NB4 (cell line): Measurements from ENCODE around the gene EXOC4.

Experiments
- DNase-seq: peaks from one replicate; pipeline ENCODE4 v3.0.0; 2010; ENCODE audit warnings: low read depth
- H3K4me3 ChIP-seq: one replicate; pipeline ENCODE4 v1.5.1; 2011; ENCODE audit warnings: mild to moderate bottlenecking, low read depth, low read length, moderate library complexity
- MYC ChIP-seq: IDR thresholded peaks from 2 replicates; pipeline ENCODE4 v1.6.1; 2011; ENCODE audit warnings: low read depth, low read length
- POLR2A ChIP-seq: IDR thresholded peaks from 2 replicates; pipeline ENCODE4 v1.6.1; 2011; ENCODE audit warnings: mild to moderate bottlenecking; ENCODE audit not compliant: insufficient read length; ENCODE audit errors: extremely low read depth
- TF ChIP-seq, protein P1 (sequence below): IDR thresholded peaks from one replicate; pipeline ENCODE4 v1.5.1; 2012; ENCODE audit warnings: low read depth, low read length
- TF ChIP-seq, protein P2 (sequence below): IDR thresholded peaks from 2 replicates; pipeline ENCODE4 v1.6.1; 2011; ENCODE audit warnings: low read depth, low read length

EXOC4 gene

DNA sequence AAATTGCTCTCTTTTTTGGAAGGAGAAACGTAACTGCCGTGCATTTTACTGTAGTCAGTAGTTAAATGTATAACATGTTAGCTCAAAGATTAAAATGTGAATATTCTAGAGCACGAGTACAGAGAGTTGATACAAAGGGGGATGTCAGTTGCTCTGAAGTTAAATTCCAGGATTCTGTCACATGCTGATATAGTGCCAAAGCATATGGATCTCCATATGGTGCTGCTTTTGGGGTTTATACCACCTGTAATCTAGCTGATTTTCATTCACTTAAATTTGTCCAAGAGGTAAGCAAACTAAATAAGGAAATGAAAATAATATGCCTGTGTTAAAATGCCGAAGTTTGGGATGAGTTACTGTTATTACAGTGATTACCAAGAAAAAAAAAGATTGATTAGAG is 298.6 kb downstream of the EXOC4 start:
- TF ChIP-seq, protein P1, sequence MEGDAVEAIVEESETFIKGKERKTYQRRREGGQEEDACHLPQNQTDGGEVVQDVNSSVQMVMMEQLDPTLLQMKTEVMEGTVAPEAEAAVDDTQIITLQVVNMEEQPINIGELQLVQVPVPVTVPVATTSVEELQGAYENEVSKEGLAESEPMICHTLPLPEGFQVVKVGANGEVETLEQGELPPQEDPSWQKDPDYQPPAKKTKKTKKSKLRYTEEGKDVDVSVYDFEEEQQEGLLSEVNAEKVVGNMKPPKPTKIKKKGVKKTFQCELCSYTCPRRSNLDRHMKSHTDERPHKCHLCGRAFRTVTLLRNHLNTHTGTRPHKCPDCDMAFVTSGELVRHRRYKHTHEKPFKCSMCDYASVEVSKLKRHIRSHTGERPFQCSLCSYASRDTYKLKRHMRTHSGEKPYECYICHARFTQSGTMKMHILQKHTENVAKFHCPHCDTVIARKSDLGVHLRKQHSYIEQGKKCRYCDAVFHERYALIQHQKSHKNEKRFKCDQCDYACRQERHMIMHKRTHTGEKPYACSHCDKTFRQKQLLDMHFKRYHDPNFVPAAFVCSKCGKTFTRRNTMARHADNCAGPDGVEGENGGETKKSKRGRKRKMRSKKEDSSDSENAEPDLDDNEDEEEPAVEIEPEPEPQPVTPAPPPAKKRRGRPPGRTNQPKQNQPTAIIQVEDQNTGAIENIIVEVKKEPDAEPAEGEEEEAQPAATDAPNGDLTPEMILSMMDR = no peak
- TF ChIP-seq POLR2A = no peak
- no peak for TF ChIP-seq MYC
- TF ChIP-seq, protein P2, sequence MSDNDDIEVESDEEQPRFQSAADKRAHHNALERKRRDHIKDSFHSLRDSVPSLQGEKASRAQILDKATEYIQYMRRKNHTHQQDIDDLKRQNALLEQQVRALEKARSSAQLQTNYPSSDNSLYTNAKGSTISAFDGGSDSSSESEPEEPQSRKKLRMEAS = no peak
- DNase-seq = no peak
- H3K4me3 ChIP-seq = no peak overlapping the region

DNA sequence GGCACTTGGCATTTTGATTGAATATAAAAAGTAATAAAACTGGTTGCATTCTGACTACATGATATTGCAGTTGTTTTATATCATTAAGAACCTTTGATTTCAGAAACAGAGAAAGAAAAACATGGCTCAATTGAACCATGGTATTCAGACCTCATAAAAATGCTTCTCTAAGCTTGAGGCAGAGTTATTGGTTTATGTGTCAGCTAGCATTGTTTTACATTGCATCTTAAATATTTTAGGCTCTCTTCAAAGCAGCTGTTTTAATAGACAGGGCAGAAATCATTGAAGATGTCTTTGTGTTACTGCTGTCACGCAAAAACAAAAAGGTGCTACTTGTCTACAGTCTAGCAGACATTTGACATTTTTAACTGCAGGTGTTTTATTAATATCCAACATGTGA is 299.2 kb downstream of the EXOC4 start:
- TF ChIP-seq MYC = no peak
- no peak for TF ChIP-seq POLR2A
- TF ChIP-seq, protein P2 = no peak
- TF ChIP-seq, protein P1 = no peak
- H3K4me3 ChIP-seq = no peak overlapping the region
- DNase-seq = no peak

DNA sequence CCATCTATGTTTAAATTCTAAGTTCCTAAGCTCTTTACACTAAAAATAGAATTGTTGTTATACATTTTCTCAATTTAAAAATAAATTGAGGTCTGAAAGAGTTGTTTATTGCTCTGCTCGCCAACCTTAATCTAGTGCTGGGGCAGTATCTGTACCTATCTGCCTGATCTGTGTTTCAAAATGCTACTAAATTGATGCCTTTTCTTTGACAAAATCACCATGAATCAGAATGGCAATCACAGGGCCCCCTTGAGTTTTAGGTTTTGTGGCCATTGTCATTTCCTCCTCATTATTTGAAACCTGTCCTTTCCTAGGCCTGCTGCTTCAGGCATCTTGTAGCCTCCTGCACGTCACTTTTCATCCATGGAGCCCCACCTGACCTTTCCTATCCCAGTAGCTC is 301.5 kb downstream of the EXOC4 start:
- no peak overlapping the region for H3K4me3 ChIP-seq
- no peak for TF ChIP-seq POLR2A
- no peak for TF ChIP-seq MYC
- TF ChIP-seq, protein P1 = no peak
- TF ChIP-seq, protein P2 = no peak
- DNase-seq = no peak

DNA sequence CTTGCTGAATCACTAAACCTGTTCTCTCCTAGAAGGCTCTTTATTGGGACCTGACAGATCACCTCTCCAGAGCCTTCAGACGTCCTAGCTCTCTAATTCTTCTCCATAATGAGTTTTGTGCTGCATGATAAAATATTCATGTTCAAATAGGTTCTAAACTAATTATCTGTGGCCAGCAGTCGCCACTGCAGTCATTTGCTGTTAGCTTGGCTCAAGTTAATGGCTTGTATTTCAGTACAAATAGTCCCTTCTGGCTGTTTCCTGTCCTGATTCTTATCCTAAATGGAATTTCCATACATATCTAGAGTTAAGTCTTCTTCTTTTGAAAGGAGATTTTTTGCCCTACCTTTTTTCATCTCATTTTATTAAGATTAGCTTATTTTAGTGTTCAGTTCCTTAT is 303.2 kb downstream of the EXOC4 start:
- TF ChIP-seq MYC = no peak
- TF ChIP-seq POLR2A = no peak
- TF ChIP-seq, protein P2 = no peak
- TF ChIP-seq, protein P1 = no peak
- H3K4me3 ChIP-seq = no peak overlapping the region

DNA sequence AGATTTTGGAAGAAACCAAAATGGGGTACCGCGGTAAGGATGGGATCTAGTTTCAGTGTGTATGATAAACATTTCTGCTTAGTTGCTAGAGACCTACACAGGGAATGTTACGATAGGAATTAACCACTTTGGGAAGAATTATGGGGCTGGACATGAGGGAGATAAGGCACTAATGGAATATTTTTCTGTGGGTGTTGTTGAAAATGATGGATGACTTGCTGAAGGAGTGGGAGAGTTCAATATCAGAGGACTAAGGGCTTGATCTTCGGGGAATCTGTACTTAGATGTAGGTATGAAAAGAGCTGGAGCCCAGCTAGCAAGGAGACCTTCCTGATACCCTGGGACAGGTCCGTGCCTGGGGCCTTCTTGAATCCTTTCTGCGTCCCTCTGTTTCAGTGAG is 303.7 kb downstream of the EXOC4 start:
- no peak overlapping the region for H3K4me3 ChIP-seq
- TF ChIP-seq MYC (no peak), POLR2A (no peak)
- TF ChIP-seq, protein P1 = no peak
- TF ChIP-seq, protein P2 = no peak
- no peak for DNase-seq

More for the DNA sequence above, 303.2 kb downstream of the EXOC4 start:
- DNase-seq = no peak

GRCh38 chr7:133560900-133561299 is 308.0 kb downstream of the EXOC4 start:
- DNase-seq = no peak
- H3K4me3 ChIP-seq = no peak overlapping the region
- TF ChIP-seq, protein P1 = no peak
- TF ChIP-seq POLR2A = no peak
- TF ChIP-seq MYC = no peak
- TF ChIP-seq, protein P2 = no peak
